ENCODE measurements around the gene SEMA7A. TPM values are rescaled to one million over a fixed set of nuclear protein-coding genes. Genes with fewer than 3 reads are reported as not detected.

SEMA7A gene
- total and polyA plus RNA-seq, 2 experiments from 2014 or later, result 0.99 to 11.9 TPM

- Histone ChIP-seq H3K4me1 (ENCODE audit: low read depth) (peaks cover 11% of the 10 kb centered on the region), H3K4me3 (no peak overlapping the region), H3K9me3 (ENCODE audit: low read depth) (no peaks in the 10 kb centered on the region), H3K36me3 (no peaks in the 10 kb centered on the region), H3K27me3 (no peaks in the 10 kb centered on the region), H3K27ac (peak overlapping the region; percentile 58)
- no peak for TF ChIP-seq CTCF (IDR thresholded peaks at IDR 0.05; ENCODE audit: low read depth, low read length)
- DNase-seq (ENCODE audit: low read depth in 1 of 2, low spot score in 1 of 2), result no peak
Measured at GRCh38 chr15:74428970-74429780, 4.6 kb downstream of the SEMA7A start.

GRCh38 chr15:74428442-74428787 is 5.3 kb downstream of the SEMA7A start:
- TF ChIP-seq CTCF (IDR thresholded peaks at IDR 0.05; ENCODE audit: low read depth, low read length), result no peak
- Histone ChIP-seq H3K4me3 (no peak overlapping the region), H3K27ac (peak overlapping the region; percentile 58), H3K9me3 (ENCODE audit: low read depth) (no peaks in the 10 kb centered on the region), H3K27me3 (no peaks in the 10 kb centered on the region), H3K4me1 (ENCODE audit: low read depth) (peaks cover 9% of the 10 kb centered on the region), H3K36me3 (no peaks in the 10 kb centered on the region)
- DNase-seq (ENCODE audit: low read depth in 1 of 2, low spot score in 1 of 2), result no peak

- no peaks in the 10 kb centered on the region for H3K27me3 ChIP-seq
- H3K36me3 ChIP-seq, result no peaks in the 10 kb centered on the region
- no peaks in the 10 kb centered on the region for H3K9me3 ChIP-seq (ENCODE audit: low read depth)
- TF ChIP-seq CTCF (IDR thresholded peaks at IDR 0.05; ENCODE audit: low read depth, low read length), result no peak
- H3K4me1 ChIP-seq (ENCODE audit: low read depth), result peaks cover 15% of the 10 kb centered on the region
- no peak overlapping the region for H3K27ac ChIP-seq
- DNase-seq (ENCODE audit: low read depth in 1 of 2, low spot score in 1 of 2), result no peak
- H3K4me3 ChIP-seq, result no peak overlapping the region
Measured at GRCh38 chr15:74427607-74428441, 5.9 kb downstream of the SEMA7A start.

GRCh38 chr15:74426404-74427281 is 7.1 kb downstream of the SEMA7A start:
- no peak for TF ChIP-seq CTCF (IDR thresholded peaks at IDR 0.05; ENCODE audit: low read depth, low read length)
- DNase-seq (ENCODE audit: low read depth in 1 of 2, low spot score in 1 of 2), result no peak
- peaks cover 27% of the 10 kb centered on the region for H3K4me1 ChIP-seq (ENCODE audit: low read depth)

GRCh38 chr15:74425630-74426029 is 8.1 kb downstream of the SEMA7A start:
- H3K4me1 ChIP-seq (ENCODE audit: low read depth), result peaks cover 37% of the 10 kb centered on the region
- H3K9me3 ChIP-seq (ENCODE audit: low read depth), result no peaks in the 10 kb centered on the region

More at GRCh38 chr15:74426404-74427281, 7.1 kb downstream of the SEMA7A start:
- no peaks in the 10 kb centered on the region for H3K36me3 ChIP-seq
- no peaks in the 10 kb centered on the region for H3K27me3 ChIP-seq
- H3K4me3 ChIP-seq, result no peak overlapping the region
- no peaks in the 10 kb centered on the region for H3K9me3 ChIP-seq (ENCODE audit: low read depth)
- H3K27ac ChIP-seq, result no peak overlapping the region

More at GRCh38 chr15:74425630-74426029, 8.1 kb downstream of the SEMA7A start:
- H3K27ac ChIP-seq, result no peak overlapping the region
- TF ChIP-seq CTCF (IDR thresholded peaks at IDR 0.05; ENCODE audit: low read depth, low read length), result no peak
- no peaks in the 10 kb centered on the region for H3K36me3 ChIP-seq
- H3K27me3 ChIP-seq, result no peaks in the 10 kb centered on the region
- H3K4me3 ChIP-seq, result no peak overlapping the region
- no peak for DNase-seq (ENCODE audit: low read depth in 1 of 2, low spot score in 1 of 2)

Measured in cardiac muscle cell (in vitro differentiated cells and primary cell).